GM18498 (cell line): ENCODE results near the gene ARSK.
"Not testable (repeated sequence)": the region's sequence is repeated elsewhere in the genome, so short reads cannot be mapped to it uniquely, and the experiment has no call there.

ENCODE experiments used
- ATAC-seq: cut with Tn5 transposase; IDR thresholded peaks from one replicate; pipeline ENCODE4 v1.9.1; 2021; ENCODE audit warnings: mild to moderate bottlenecking, moderate library complexity; ENCODE audit not compliant: unreplicated experiment

The ARSK gene

GRCh38 chr5:95620030-95620869, 65.3 kb downstream of the ARSK start, which contains the start of gene GPR150:
TSS of gene GPR150 (plus strand) at chr5:95620087. CDS start at chr5:95620276, 189 bp downstream.
- peak; percentile 67 for ATAC-seq

GRCh38 chr5:95620870-95621838, 66.3 kb downstream of the ARSK start:
- peak; percentile 52 for ATAC-seq

GRCh38 chr5:95621839-95622629, 67.1 kb downstream of the ARSK start:
- ATAC-seq: no peak

- ATAC-seq: no peak
Observed at GRCh38 chr5:95623706-95624105, 68.8 kb downstream of the ARSK start.

GRCh38 chr5:95624368-95624767, 69.5 kb downstream of the ARSK start:
- no peak for ATAC-seq

- no peak for ATAC-seq
Observed at GRCh38 chr5:95626701-95627100, 71.8 kb downstream of the ARSK start.

GRCh38 chr5:95627971-95628810, 73.3 kb downstream of the ARSK start:
- no peak for ATAC-seq

- ATAC-seq: no peak
Observed at GRCh38 chr5:95628933-95629332, 74.0 kb downstream of the ARSK start.

GRCh38 chr5:95630394-95630917, 75.6 kb downstream of the ARSK start:
- no peak for ATAC-seq

- ATAC-seq: peak; percentile 8
Observed at GRCh38 chr5:95631255-95631958, 76.5 kb downstream of the ARSK start.

- ATAC-seq: peak; percentile 97
Observed at GRCh38 chr5:95631991-95632675, 77.2 kb downstream of the ARSK start.

- not testable (repeated sequence) for ATAC-seq
Observed at GRCh38 chr5:95632942-95633341, 78.0 kb downstream of the ARSK start.

GRCh38 chr5:95633671-95634070, 78.8 kb downstream of the ARSK start:
- ATAC-seq: no peak

- ATAC-seq: no peak
Observed at GRCh38 chr5:95634081-95634480, 79.2 kb downstream of the ARSK start.

GRCh38 chr5:95638632-95639031, 83.7 kb downstream of the ARSK start:
- no peak for ATAC-seq

GRCh38 chr5:95641741-95642220, 86.9 kb downstream of the ARSK start:
- ATAC-seq: no peak

GRCh38 chr5:95643152-95643551, 88.3 kb downstream of the ARSK start:
- ATAC-seq: no peak

- ATAC-seq: peak; percentile 51
Observed at GRCh38 chr5:95644351-95645042, 89.6 kb downstream of the ARSK start.
